Transverse colon (tissue), 3 donors: ENCODE measurements around the gene SMG5.

Experiments used
- POLR2A ChIP-seq: fragments of 450-650 bp; IDR thresholded peaks from one replicate; pipeline ENCODE4 v1.6.1; 2016; ENCODE audit warnings: antibody characterized with exemption, mild to moderate bottlenecking, moderate library complexity
- TF ChIP-seq, protein P1 (sequence below), 5 experiments: fragments of 200-600 bp in 3 of 5; fragments of 450-650 bp in 2 of 5; sonication (generic) in 3 of 5; IDR thresholded peaks; 1 replicate in 2 of 5; 2 replicates in 3 of 5; pipeline ENCODE4 v1.5.1; 2016 to 2017; ENCODE audit warnings: antibody characterized with exemption in 5 of 5, inconsistent platforms in 3 of 5, mild to moderate bottlenecking in 2 of 5, moderate library complexity in 1 of 5

DNA sequence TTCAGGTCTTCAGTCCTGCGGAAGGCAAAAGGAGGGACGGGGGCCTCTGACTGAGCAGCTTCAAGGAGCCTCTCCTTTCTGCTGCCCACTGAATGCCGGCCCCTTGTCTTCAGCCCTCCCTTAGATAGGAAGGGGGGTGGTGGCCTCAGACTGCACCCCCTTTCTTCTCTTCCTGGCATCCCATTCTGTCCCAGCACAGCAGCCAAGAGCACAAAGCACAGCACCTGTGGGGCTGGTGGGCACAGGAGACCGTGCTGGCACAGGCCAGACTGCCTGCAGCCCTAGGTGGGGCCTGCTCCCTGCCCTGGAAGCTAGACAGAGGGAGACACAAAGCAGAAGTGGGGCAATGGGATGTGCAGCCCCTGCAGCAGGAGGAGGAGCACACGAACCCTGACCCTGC is 33.0 kb downstream of the SMG5 start:
- TF ChIP-seq, protein P1, sequence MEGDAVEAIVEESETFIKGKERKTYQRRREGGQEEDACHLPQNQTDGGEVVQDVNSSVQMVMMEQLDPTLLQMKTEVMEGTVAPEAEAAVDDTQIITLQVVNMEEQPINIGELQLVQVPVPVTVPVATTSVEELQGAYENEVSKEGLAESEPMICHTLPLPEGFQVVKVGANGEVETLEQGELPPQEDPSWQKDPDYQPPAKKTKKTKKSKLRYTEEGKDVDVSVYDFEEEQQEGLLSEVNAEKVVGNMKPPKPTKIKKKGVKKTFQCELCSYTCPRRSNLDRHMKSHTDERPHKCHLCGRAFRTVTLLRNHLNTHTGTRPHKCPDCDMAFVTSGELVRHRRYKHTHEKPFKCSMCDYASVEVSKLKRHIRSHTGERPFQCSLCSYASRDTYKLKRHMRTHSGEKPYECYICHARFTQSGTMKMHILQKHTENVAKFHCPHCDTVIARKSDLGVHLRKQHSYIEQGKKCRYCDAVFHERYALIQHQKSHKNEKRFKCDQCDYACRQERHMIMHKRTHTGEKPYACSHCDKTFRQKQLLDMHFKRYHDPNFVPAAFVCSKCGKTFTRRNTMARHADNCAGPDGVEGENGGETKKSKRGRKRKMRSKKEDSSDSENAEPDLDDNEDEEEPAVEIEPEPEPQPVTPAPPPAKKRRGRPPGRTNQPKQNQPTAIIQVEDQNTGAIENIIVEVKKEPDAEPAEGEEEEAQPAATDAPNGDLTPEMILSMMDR (IDR thresholded peaks at IDR 0.05), result no peak
- TF ChIP-seq POLR2A, result no peak
